A549 (cell line): Measurements from ENCODE around the gene C1QTNF1.

Experiments used
- CTCF ChIP-seq: fragments of >200 bp; sonication (Bioruptor Twin); formaldehyde crosslinking; IDR thresholded peaks from 3 replicates; pipeline ENCODE4 v1.5.1; 2016
- MAZ ChIP-seq: fragments of 150-350 bp; IDR thresholded peaks from 2 replicates; pipeline ENCODE4 v1.6.1; 2014; ENCODE audit warnings: antibody characterized with exemption, low read depth, low read length, borderline replicate concordance

GRCh38 chr17:79035686-79036085 is 11.7 kb downstream of the C1QTNF1 start:
- TF ChIP-seq CTCF, result no peak
- no peak for TF ChIP-seq MAZ
